Stomach (tissue), 9 donors: ENCODE results near the gene KRTAP10-9. TPM values are rescaled to one million over a fixed set of nuclear protein-coding genes. Genes with fewer than 3 reads are reported as not detected.

Source experiments
- DNase-seq, 2 donors: peaks; one replicate each; pipeline versions ENCODE4 v3.0.0 to v3.0.0-alpha.2; 2013 to 2019
- H3K27ac ChIP-seq, 5 donors: fragments of 200-600 bp in 4 of 5; sonication (generic) in 4 of 5; one replicate each; pipeline ENCODE4 v1.5.1; 2013 to 2019; ENCODE audit warnings: mild to moderate bottlenecking in 1 of 5, moderate library complexity in 1 of 5
- H3K27me3 ChIP-seq, 3 donors: fragments of 200-600 bp; sonication (generic); one replicate each; pipeline ENCODE4 v1.5.1; 2017 to 2019; ENCODE audit warnings: mixed run types in 1 of 3
- H3K36me3 ChIP-seq, 4 donors: fragments of 200-600 bp; sonication (generic); 1 replicate in 3 of 4; 2 replicates in 1 of 4; pipeline ENCODE4 v1.5.1; 2016 to 2019
- H3K4me1 ChIP-seq, 4 donors: fragments of 200-600 bp; sonication (generic); one replicate each; pipeline ENCODE4 v1.5.1; 2016 to 2019
- H3K4me3 ChIP-seq, 4 donors: fragments of 200-600 bp; sonication (generic) in 3 of 4; one replicate each; pipeline ENCODE4 v1.5.1; 2016 to 2019; ENCODE audit warnings: mild to moderate bottlenecking in 1 of 4
- H3K9me3 ChIP-seq, 4 donors: fragments of 200-600 bp; sonication (generic); one replicate each; pipeline ENCODE4 v1.5.1; 2016 to 2019
- CTCF ChIP-seq, 7 experiments: fragments of 450-650 bp in 4 of 7; fragments of 200-600 bp in 3 of 7; sonication (generic) in 3 of 7; IDR thresholded peaks; one replicate each; pipeline ENCODE4 v1.5.1; 2016 to 2019; ENCODE audit warnings: antibody characterized with exemption in 7 of 7, control low read depth in 2 of 7, mild to moderate bottlenecking in 1 of 7
- EP300 ChIP-seq: sonication (generic); formaldehyde crosslinking; IDR thresholded peaks from one replicate; pipeline ENCODE4 v1.6.1; 2017; ENCODE audit warnings: antibody characterized with exemption
- POLR2A ChIP-seq, 4 donors: fragments of 450-650 bp; IDR thresholded peaks; one replicate each; pipeline ENCODE4 v1.6.1; 2016; ENCODE audit warnings: antibody characterized with exemption in 4 of 4, control low read depth in 2 of 4, mild to moderate bottlenecking in 1 of 4, moderate library complexity in 1 of 4
- POLR2AphosphoS5 ChIP-seq, 3 donors: sonication (generic); formaldehyde crosslinking; IDR thresholded peaks; one replicate each; pipeline ENCODE4 v1.6.1; 2016; ENCODE audit warnings: antibody characterized with exemption in 3 of 3
- WGBS, 5 donors: extraction: QIAGEN DNeasy Blood & Tissue Kit in 3 of 5; methylation state at CpG; one replicate each; pipeline versions ENCODE4 v1.1.5 to v1.1.7; 2013 to 2018; 5-methylcytosine and 5-hydroxymethylcytosine counted together
- intact Hi-C: fragments of 100-400 bp; cut with DNase I; formaldehyde crosslinking; loops from one replicate; pipeline ENCODE4 v1.15.1; 2023; ENCODE audit warnings: low total_unique reads
- polyA plus RNA-seq, 3 donors: library from polyadenylated mRNA; stranded (reverse); fragments of 200-250 nt; gene quantifications; one replicate each; pipeline ENCODE4 v1.2.3, GENCODE V29; 2013
- total RNA-seq, 5 donors: library from RNA; depleted of rRNA; stranded (reverse); fragments of >200 nt; gene quantifications; one replicate each; pipeline versions ENCODE4 v1.1.0 to v1.2.3, GENCODE V29; 2014 to 2016
- donor health status: healthy with polysubstance abuse.
- donor health status: Bipolar disorder and iron deficiency.
- donor health status: healthy.

The KRTAP10-9 gene
- total and polyA plus RNA-seq, 8 donors = not detected

GRCh38 chr21:44618504-44618903 is 8.4 kb upstream of the KRTAP10-9 start:
- intact Hi-C loops = no loop called here
- peak in 4 of 7 experiments; percentile 8 to 19 (median 15) for TF ChIP-seq CTCF (IDR thresholded peaks at IDR 0.05)
- TF ChIP-seq POLR2A (IDR thresholded peaks at IDR 0.05) = no peak
- Histone ChIP-seq H3K27ac (peak overlapping the region in 2 of 5 donors; percentile 2 to 47), H3K27me3 (peaks cover 0 to 26% (median 0%) of the 10 kb centered on the region in 3 donors), H3K4me3 (no peak overlapping the region), H3K4me1 (no peaks in the 10 kb centered on the region), H3K9me3 (peaks cover 0 to 21% (median 12%) of the 10 kb centered on the region in 4 donors), H3K36me3 (no peaks in the 10 kb centered on the region)
- DNase-seq = peak in 1 of 2 donors; percentile 43
- 10 to 24% (median 16%) methylated on average over 4 of the region's 4 CpGs for WGBS, 5 donors

GRCh38 chr21:44618909-44619308 is 8.0 kb upstream of the KRTAP10-9 start:
- peak in 1 of 2 donors; percentile 54 for DNase-seq
- peaks cover 0 to 22% (median 0%) of the 10 kb centered on the region in 3 donors for H3K27me3 ChIP-seq
- peak overlapping the region in 2 of 5 donors; percentile 2 to 47 for H3K27ac ChIP-seq
- intact Hi-C loops = no loop called here
- no peak overlapping the region for H3K4me3 ChIP-seq
- WGBS, 5 donors = 47 to 74% (median 55%) methylated on average over 3 of the region's 3 CpGs
- no peaks in the 10 kb centered on the region for H3K4me1 ChIP-seq
- H3K9me3 ChIP-seq = peaks cover 0 to 25% (median 16%) of the 10 kb centered on the region in 4 donors
- TF ChIP-seq EP300 (no peak), POLR2A (IDR thresholded peaks at IDR 0.05) (no peak), POLR2AphosphoS5 (IDR thresholded peaks at IDR 0.05) (no peak), CTCF (IDR thresholded peaks at IDR 0.05) (no peak)
- H3K36me3 ChIP-seq = no peaks in the 10 kb centered on the region

GRCh38 chr21:44619886-44620285 is 7.0 kb upstream of the KRTAP10-9 start:
- Histone ChIP-seq H3K4me3 (no peak overlapping the region), H3K36me3 (no peaks in the 10 kb centered on the region), H3K9me3 (peaks cover 0 to 34% (median 23%) of the 10 kb centered on the region in 4 donors), H3K4me1 (no peaks in the 10 kb centered on the region), H3K27ac (no peak overlapping the region), H3K27me3 (peaks cover 0 to 16% (median 0%) of the 10 kb centered on the region in 3 donors)
- TF ChIP-seq POLR2A (IDR thresholded peaks at IDR 0.05) = no peak
- no peak for TF ChIP-seq POLR2AphosphoS5 (IDR thresholded peaks at IDR 0.05)
- no peak for TF ChIP-seq EP300
- no peak for TF ChIP-seq CTCF (IDR thresholded peaks at IDR 0.05)
- intact Hi-C loops = no loop called here
- 82 to 92% (median 87%) methylated on average over 6 of the region's 6 CpGs for WGBS, 5 donors
- DNase-seq = no peak

GRCh38 chr21:44623575-44623974 is 3.3 kb upstream of the KRTAP10-9 start:
- Histone ChIP-seq H3K36me3 (no peaks in the 10 kb centered on the region), H3K4me1 (no peaks in the 10 kb centered on the region), H3K27me3 (peaks cover 0 to 28% (median 13%) of the 10 kb centered on the region in 3 donors), H3K27ac (no peak overlapping the region), H3K9me3 (peaks cover 0 to 39% (median 26%) of the 10 kb centered on the region in 4 donors), H3K4me3 (no peak overlapping the region)
- no peak for DNase-seq
- TF ChIP-seq CTCF (IDR thresholded peaks at IDR 0.05) (no peak), EP300 (no peak), POLR2AphosphoS5 (IDR thresholded peaks at IDR 0.05) (no peak), POLR2A (IDR thresholded peaks at IDR 0.05) (no peak)
- intact Hi-C loops = no loop called here
